SU-DHL-6 (cell line): Measurements from ENCODE around the gene VANGL2.

Experiments
- H2AFZ ChIP-seq: fragments of 200-600 bp; sonication (generic); 2 replicates; pipeline ENCODE4 v1.6.1; 2014; ENCODE audit warnings: low read depth, mild to moderate bottlenecking, moderate library complexity, mixed read lengths, antibody characterized with exemption, low read length; ENCODE audit not compliant: severe bottlenecking
- H3F3A ChIP-seq: fragments of 200-600 bp; shearing (Covaris generic); 2 replicates; pipeline ENCODE4 v1.6.0; 2016; ENCODE audit warnings: antibody characterized with exemption, mild to moderate bottlenecking; ENCODE audit not compliant: insufficient read depth
- H3K27ac ChIP-seq: fragments of 200-600 bp; sonication (generic); 2 replicates; pipeline ENCODE4 v1.5.1; 2016; ENCODE audit warnings: low read depth, mild to moderate bottlenecking, low read length, moderate library complexity, mixed read lengths
- H3K27me3 ChIP-seq: fragments of 200-600 bp; sonication (generic), shearing (Covaris generic); 2 replicates; pipeline ENCODE4 v1.6.0; 2014; ENCODE audit warnings: mild to moderate bottlenecking, low read length
- H3K36me3 ChIP-seq: fragments of 200-600 bp; sonication (generic); 2 replicates; pipeline ENCODE4 v1.6.1; 2014; ENCODE audit warnings: mild to moderate bottlenecking, low read length, mixed read lengths
- H3K4me2 ChIP-seq: fragments of 300-600, 200-600 bp; shearing (Covaris generic), sonication (generic); 2 replicates; pipeline ENCODE4 v1.6.0; 2014; ENCODE audit warnings: low read length, low read depth, mild to moderate bottlenecking; ENCODE audit not compliant: poor library complexity, severe bottlenecking
- H3K4me3 ChIP-seq: fragments of 200-600 bp; sonication (generic); 2 replicates; pipeline ENCODE4 v1.5.1; 2014; ENCODE audit warnings: antibody characterized with exemption, low read length, mild to moderate bottlenecking, mixed read lengths; ENCODE audit not compliant: insufficient read depth, poor library complexity, severe bottlenecking
- H3K79me2 ChIP-seq: fragments of 200-600 bp; sonication (generic); 2 replicates; pipeline ENCODE4 v1.6.1; 2014; ENCODE audit warnings: mild to moderate bottlenecking, low read length, moderate library complexity; ENCODE audit not compliant: insufficient read depth
- H3K9ac ChIP-seq: fragments of 200-600 bp; sonication (generic); 2 replicates; pipeline ENCODE4 v1.7.0; 2014; ENCODE audit warnings: mild to moderate bottlenecking, low read length
- H3K9me2 ChIP-seq: fragments of 200-600 bp; sonication (generic); replicated peaks from 2 replicates; pipeline ENCODE4 v1.6.1; 2014; ENCODE audit warnings: low read length; ENCODE audit not compliant: insufficient read depth
- H3K9me3 ChIP-seq: fragments of 200-600 bp; sonication (generic); 2 replicates; pipeline ENCODE4 v1.6.1; 2014; ENCODE audit warnings: low read length, mixed read lengths; ENCODE audit not compliant: insufficient read depth
- H4K20me1 ChIP-seq: fragments of 200-600 bp; sonication (generic); 2 replicates; pipeline ENCODE4 v1.6.1; 2014; ENCODE audit warnings: low read depth, mild to moderate bottlenecking, antibody characterized with exemption, low read length, moderate library complexity, mixed read lengths
- EZH2phosphoT487 ChIP-seq: fragments of 200-600 bp; sonication (generic), shearing (Covaris generic); conservative IDR thresholded peaks from 2 replicates; pipeline ENCODE4 v1.6.1; 2018; ENCODE audit warnings: mild to moderate bottlenecking, antibody characterized with exemption, low read length, moderate library complexity, mixed read lengths
- TF ChIP-seq, protein P1 (sequence below): fragments of 200-600 bp; sonication (generic); IDR thresholded peaks from one replicate; pipeline ENCODE4 v1.5.1; 2017; ENCODE audit warnings: antibody characterized with exemption, mild to moderate bottlenecking, low read length, moderate library complexity; ENCODE audit not compliant: insufficient read depth, poor library complexity, severe bottlenecking

The VANGL2 gene

DNA sequence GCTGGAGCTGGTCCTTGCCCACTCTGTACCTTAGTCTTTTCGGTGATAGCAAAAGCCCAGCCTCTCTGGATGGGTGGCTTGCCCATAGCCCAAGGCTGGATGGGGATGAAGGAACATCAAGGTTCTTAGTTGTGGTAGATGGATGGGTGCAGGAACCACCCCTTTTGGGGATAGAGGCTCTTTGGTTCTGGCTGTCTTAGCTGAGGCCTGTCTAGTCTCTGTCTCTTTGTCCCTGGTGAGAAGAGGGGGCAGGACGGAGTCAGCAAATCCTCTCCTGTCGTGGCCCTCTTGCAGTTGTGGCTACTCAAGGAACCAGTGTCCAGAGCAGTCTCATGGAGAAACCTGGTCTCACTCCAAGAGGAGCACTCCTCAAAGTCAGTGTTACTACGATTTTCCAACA is 8.5 kb downstream of the VANGL2 start:
- H2AFZ ChIP-seq: no peak overlapping the region
- H3K27me3 ChIP-seq: no peaks in the 10 kb centered on the region; the same call in 1 of the 2 replicates

DNA sequence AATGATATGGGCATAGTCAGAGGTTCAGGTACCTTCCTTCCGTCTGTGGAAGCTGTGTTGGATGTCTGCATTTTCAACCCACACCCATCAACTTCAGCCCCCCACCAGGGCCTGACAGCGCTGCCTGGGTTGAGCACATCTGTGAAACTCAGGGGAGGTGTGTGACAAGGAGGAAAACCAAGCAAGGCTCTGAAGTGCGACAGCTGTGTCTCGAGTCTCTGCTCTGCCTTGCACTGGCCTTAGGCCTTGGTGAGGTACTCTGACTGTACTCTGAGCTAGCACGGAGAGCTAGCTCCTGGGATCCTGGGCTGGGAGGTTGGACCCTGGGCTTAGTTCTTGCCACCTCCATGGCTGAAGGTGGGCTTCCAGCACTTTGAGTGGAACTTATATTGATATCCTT is 9.1 kb downstream of the VANGL2 start:
- Histone ChIP-seq H3K4me3 (no peak overlapping the region), H3F3A (no peaks in the 10 kb centered on the region), H3K79me2 (no peaks in the 10 kb centered on the region), H3K9me3 (no peaks in the 10 kb centered on the region), H2AFZ (no peak overlapping the region), H3K27me3 (no peaks in the 10 kb centered on the region; the same call in 1 of the 2 replicates), H3K27ac (no peak overlapping the region), H3K9me2 (no peaks in the 10 kb centered on the region), H3K9ac (no peak overlapping the region), H4K20me1 (no peaks in the 10 kb centered on the region), H3K4me2 (no peak overlapping the region), H3K36me3 (no peaks in the 10 kb centered on the region)
- TF ChIP-seq EZH2phosphoT487: no peak
- TF ChIP-seq, protein P1, sequence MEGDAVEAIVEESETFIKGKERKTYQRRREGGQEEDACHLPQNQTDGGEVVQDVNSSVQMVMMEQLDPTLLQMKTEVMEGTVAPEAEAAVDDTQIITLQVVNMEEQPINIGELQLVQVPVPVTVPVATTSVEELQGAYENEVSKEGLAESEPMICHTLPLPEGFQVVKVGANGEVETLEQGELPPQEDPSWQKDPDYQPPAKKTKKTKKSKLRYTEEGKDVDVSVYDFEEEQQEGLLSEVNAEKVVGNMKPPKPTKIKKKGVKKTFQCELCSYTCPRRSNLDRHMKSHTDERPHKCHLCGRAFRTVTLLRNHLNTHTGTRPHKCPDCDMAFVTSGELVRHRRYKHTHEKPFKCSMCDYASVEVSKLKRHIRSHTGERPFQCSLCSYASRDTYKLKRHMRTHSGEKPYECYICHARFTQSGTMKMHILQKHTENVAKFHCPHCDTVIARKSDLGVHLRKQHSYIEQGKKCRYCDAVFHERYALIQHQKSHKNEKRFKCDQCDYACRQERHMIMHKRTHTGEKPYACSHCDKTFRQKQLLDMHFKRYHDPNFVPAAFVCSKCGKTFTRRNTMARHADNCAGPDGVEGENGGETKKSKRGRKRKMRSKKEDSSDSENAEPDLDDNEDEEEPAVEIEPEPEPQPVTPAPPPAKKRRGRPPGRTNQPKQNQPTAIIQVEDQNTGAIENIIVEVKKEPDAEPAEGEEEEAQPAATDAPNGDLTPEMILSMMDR: no peak

More for the DNA sequence above, 8.5 kb downstream of the VANGL2 start:
- Histone ChIP-seq H3K9me3 (no peaks in the 10 kb centered on the region), H3K27ac (no peak overlapping the region), H3K79me2 (no peaks in the 10 kb centered on the region), H3K9me2 (no peaks in the 10 kb centered on the region), H3K4me2 (no peak overlapping the region), H3K36me3 (no peaks in the 10 kb centered on the region), H4K20me1 (no peaks in the 10 kb centered on the region), H3F3A (no peaks in the 10 kb centered on the region), H3K9ac (no peak overlapping the region), H3K4me3 (no peak overlapping the region)
- TF ChIP-seq, protein P1: no peak
- TF ChIP-seq EZH2phosphoT487: no peak

DNA sequence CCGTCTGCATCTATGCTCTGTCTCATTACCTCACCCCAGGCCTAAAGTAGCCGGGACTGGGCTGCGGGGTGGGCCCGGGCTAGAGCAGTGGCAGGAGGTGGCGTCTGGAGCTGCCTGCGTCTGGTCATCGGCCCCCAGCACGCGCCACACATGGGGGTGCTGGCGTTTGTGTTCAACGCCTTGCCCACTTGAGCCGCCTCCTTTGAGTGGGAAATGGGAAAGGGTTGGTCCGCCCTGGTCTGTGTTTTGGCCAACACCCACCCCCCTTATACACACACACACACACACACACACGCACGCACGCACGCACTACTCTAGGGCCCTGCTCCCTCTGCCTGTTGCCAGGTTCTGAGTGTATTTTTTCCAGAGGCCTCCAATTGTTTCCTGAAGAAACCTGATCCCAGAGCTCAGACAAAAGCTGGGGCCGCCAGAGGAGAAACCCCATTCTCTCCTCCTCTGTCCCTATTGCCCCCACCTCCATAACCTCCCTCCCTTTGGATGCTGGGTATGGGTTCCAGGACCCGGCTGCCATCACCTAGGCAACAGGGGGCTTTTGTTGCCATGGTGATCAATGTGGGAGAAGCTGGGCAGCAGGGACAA is 10.1 kb downstream of the VANGL2 start:
- H3K4me3 ChIP-seq: no peak overlapping the region
- H3K27me3 ChIP-seq: no peaks in the 10 kb centered on the region; the same call in 1 of the 2 replicates
- no peak overlapping the region for H3K4me2 ChIP-seq
- H3K36me3 ChIP-seq: no peaks in the 10 kb centered on the region
- H3K9me3 ChIP-seq: no peaks in the 10 kb centered on the region
- no peak overlapping the region for H3K27ac ChIP-seq
- H3K9me2 ChIP-seq: no peaks in the 10 kb centered on the region
- no peaks in the 10 kb centered on the region for H3F3A ChIP-seq
- H4K20me1 ChIP-seq: no peaks in the 10 kb centered on the region
- H2AFZ ChIP-seq: no peak overlapping the region
- TF ChIP-seq EZH2phosphoT487: no peak
- TF ChIP-seq, protein P1: no peak
- H3K9ac ChIP-seq: no peak overlapping the region
- H3K79me2 ChIP-seq: no peaks in the 10 kb centered on the region
